DLD1 (cell line): Measurements from ENCODE around the gene AK5.

Experiments used
- in situ Hi-C: cut with HindIII; loops from 2 replicates; pipeline ENCODE4 v1.10.0; 2017; ENCODE audit warnings: low sequenced_read_pairs

The AK5 gene

DNA sequence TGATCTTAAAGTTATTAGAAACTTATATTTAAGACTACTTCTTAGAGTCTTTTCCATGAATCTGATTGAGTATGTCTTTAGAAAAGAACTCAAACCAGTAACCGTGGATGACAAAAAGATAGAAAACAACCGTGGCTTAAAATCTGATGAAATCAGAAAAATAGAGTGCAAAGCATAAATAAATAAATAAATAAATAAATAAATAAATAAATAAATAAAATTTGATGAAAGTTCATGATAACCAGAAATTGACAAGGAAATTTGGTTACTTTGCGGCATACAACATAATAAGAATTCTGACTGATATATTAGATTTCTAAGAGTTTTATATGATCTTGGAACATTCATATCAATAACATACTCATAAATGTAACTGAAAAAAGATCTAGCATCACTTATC, 152.1 kb downstream of the AK5 start:
- in situ Hi-C loops = no loop called here

DNA sequence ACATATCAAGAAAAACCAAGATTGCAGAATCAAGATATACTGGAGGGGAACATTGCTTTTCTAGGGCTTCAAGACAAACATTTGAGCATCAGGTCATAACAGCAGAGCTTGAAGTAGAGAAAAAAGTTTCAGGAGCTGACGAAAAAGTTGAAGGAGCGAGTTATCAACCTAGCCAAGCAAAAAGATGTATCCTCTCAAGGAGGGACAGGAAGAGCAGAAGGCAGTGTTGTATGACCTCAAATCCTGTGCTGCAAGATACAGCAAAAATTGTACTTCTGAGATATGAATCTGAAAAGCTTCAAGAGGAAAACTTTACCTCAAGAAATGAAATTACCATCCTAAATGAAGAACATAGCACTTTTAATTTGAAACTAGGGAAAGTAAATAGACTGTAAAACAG, 153.1 kb downstream of the AK5 start:
- in situ Hi-C loops = no loop called here

DNA sequence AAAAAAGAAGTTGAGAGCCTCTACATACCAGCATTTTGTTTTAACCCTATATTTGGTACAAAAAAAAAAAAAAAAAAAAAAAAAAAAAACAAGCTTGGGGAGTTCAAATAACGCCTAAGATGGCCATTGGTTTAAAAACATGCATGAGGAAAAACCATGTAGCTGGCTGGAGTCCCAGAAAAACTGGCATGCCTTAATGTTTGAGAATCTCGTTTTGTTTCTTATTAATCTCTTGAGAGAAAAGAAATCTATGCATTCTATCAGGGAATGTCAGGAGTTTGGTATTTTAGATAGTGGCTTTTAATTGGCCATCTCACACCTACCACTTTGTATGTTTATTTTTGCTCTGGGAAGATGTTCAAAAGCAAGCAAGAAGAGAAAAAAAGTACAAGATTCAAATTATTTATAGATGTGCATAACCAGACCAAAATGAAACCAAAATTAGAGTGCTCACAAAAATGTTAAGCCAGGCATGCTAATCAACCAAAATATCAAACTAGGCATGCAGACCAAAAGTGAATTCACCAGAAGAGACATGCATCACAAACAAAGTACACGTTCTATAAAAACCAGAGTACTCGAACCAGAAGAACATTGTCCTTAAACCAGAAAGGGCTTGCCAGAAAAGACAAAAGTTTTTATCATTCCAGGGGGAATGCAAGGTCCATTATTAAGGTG, 156.6 kb downstream of the AK5 start:
- in situ Hi-C loops = no loop called here

DNA sequence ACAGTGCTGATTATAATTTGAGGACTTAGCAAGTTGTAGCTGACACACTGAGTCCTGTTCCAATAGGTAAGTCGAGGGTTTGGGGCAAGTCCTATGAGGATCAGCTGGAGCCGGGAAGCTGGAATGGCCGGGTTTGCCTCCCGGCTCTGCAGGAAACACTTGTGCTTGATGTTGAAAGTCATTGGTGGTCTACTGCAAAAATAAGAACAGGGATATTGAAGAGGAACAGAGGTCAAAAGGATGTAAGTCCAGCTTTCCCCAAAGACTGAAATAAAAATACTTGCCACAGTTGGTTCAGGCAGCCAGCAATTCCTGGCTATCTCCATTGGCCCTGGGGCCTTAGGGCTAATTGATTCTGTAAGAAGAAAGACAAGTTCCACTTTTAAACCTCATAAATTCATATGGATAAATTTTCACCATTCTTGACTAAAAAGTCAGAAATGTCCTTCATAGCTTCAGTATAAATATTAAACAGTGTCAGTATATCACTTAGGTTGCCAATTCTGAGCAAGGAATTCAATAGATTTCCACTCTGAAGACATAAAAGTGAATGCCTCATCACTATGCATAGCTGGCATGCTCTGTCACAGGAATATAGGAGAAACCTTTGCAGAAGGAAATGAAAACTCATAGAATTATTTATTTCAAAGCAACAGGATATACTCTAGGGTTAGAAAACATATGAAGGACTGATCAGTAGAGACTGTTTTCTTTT, 165.2 kb downstream of the AK5 start:
- in situ Hi-C loops = no loop called here

DNA sequence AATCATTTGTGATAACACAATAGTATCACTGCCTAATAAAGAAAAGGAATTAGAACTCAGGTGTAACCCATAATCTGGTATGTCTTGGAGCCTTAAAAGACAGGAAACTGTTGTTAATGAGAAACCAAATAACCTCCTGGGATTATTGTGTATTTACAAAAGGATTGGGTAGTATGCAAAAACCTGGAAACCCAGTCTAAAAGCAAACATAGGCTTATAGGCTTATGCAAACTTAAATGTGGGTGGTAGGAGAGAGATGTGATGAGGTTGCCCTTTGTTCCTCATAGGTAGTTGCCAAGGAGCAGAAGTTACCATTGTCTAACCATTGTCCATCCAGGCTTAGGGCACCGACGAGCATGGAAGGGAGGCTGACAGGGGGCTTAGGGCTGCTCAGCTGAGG, 165.8 kb downstream of the AK5 start:
- in situ Hi-C loops = no loop called here

DNA sequence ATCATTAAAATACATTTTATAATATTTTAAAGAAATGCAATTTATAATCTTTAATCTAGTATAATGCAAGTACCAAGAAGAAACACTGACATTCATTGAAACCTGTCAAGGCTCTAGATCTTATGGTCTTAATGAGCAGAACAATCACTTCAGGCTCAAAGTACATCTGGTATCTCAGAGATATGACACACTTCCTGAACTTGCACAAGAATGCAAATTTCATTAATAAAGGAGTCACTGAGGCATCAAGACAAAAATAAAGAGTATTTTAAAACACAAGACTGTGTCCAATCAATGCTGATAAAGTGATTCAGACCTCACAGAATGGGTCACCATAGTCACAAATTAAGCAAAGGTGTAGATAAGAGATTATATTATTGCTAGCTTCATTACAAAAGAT, 178.1 kb downstream of the AK5 start:
- in situ Hi-C loops = no loop called here

DNA sequence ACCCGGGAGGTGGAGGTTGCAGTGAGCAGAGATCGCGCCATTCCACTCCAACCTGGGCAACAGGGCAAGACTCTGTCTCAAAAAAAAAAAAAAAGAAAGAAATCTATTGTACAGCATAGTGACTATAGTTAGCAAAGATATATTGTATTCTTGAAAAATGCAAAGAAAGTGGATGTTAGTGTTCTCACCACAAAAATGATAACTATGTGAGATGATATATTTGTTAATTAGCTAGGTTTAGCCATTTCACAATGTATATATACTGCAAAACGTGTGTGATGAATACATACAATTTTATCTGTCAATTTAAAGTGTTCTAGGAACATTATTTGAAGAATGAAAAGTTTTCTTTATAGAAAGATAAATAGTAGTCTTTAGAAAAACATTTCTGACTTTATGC, 179.9 kb downstream of the AK5 start:
- in situ Hi-C loops = no loop called here

DNA sequence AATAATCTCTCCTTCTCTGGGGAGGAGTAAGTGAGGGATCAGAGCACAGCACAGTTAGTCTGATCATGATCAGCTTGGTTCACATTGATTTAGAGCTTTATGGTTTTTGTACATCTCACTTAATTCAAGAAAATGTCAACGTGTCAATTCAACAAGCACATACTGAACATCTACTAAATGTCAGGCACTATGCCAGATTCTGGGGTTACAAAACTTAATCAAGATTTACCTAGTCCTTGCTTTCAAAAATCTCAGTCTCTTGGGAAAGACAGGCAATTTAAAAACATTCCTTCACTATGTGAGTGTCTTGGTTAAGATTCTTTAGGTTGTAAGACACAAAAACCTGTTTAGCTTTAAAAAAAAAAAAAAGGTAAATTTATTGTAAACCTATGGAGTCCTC, 181.4 kb downstream of the AK5 start:
- in situ Hi-C loops = no loop called here

DNA sequence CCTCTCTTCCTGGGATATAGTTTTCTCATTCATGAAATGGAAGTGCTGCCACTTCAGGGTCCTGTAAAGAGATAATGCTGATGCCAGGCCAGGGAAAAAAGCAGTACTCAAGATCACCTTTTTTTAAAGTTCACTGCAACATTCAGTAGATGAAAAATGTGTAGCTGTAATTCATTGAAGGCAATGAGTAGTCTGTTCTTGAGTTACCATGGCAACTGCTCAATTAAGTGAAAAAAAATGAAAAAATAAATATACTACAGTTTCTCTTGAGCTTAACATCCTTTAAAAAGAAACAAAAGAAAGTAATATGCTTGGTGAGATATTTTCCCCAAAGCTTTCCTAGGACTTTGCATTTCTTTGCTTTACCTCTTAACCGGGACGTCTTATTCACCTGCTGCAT, 183.3 kb downstream of the AK5 start:
- in situ Hi-C loops = no loop called here

DNA sequence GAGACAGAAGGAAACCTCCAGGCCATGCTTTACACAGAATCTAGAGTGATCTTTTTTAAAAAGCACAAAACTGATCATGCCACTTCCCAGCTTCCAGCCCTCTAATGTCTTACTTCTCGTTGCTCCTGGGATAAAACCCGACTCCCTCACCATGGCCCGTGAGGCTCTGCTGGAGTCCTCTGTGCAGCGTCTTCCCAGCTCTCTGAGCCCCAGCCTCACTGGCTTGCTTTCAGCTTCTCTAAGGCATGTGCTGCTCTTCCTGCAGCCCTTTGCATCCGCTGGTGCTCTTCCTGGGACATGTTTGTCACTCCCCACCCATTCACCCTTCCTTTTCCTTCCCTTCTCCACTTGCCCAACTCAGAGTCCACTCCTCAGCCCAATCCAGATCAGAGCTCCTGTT, 184.1 kb downstream of the AK5 start:
- in situ Hi-C loops = no loop called here

DNA sequence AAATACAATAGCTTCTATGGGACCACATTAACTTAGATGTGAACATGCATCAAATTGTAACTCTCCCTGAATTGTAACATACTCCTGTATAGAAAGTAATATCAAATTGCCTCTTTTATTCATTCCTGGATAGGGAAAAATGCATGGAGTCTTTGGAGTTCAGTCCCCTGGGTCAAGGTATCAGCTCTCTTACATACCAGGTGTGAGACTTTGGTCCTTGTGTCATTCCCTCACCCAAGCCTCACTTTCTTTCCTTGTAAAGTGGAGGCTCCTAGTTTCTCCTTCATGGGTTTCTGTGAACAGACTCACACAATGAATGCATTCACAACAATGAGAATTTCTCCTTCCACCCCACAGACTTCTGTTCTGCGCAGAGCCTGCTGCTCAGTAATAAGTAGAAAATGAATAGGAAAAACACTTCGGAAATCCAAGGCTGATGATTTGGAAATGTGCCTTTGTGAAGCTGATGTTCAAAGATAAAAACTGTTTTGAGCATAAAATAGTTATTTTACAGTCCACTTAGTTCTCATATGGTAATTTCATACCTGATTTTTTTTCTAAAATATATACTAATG, 185.3 kb downstream of the AK5 start:
- in situ Hi-C loops = no loop called here

DNA sequence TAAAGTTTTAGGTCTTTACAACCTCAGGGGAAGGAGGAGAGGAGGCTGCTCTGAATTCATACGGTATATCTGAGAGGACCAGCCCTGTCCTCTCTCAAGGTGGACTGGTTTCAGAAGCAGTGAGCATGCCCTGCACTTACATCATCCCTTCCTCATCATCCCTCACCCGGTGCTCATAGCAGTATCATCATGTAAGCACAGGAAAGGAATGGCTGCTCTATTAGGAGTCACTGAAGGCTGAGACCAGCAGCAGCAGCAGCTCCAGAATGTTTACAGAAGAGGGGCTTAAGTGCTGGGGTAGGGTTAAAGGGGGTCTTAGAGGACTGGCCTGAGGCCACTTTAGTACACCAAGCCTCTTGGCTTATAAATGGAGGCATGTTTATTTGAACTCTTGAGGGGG, 185.9 kb downstream of the AK5 start:
- in situ Hi-C loops = no loop called here

DNA sequence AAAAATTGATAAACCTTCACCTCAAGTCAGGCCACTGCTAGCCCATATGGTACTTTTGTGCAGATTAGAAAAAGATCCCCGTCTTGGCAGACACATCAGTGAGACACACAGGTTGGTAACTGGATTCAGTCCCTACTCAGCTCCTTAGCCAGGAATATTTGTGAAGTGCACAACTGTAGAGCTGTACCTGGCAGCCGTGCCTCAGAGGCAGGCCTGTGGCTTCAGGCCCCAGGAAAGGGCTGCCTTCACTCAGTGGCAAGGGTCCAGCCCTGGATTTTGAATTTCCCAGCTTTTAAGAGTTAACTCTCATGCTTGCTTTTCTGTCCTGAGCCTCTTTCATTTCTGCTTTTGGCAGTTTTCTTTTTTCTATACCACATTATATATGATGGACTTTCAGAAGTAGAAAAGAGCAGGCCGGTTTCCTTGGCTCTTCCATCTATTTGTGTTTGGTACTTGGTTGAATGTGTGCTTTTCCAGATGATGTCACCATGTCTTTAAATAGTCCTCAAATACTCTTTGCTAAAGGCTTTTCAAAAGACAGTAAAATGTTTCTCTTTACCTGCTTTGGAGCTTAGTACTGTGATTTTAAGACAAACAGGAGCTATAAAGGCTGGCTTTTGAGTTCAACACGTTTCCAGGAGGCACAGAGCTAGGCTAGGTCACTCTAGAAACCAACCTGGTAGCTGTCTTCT, 186.6 kb downstream of the AK5 start:
- in situ Hi-C loops = no loop called here

DNA sequence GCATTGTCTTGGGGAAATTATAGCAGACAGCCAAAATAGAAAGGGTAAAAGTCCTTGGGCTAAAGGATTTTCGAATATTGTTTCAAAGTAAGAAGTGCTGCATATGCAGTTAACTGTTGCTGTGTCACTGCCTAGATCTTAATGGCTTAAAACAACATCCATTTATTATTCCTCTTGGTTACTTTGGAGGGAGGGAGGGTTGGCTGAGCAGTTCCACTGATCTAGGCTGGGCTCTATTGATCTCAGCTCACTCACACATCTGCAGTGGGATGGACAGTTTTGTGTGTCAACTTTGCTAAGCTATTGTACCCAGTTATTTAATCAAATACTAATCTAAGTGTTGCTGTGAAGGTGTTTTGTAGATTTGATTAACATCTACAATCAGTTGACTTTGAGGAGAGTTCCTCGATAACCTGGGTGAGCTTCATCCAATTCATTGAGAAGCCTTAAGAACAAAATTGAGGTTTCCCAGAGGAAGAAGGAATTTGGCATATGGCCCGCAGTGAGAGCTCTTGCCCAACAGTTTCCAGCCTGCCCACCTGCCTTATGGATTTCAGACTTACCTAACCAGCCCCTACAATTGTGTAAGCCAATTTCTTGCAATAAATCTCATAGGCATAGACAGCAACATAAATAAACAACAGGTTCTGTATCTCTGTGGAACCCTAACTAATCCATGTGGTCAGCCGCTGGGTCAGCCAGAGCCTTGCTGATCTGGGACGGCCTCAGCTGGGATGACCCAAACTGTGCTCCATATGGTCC, 187.3 kb downstream of the AK5 start:
- in situ Hi-C loops = no loop called here

DNA sequence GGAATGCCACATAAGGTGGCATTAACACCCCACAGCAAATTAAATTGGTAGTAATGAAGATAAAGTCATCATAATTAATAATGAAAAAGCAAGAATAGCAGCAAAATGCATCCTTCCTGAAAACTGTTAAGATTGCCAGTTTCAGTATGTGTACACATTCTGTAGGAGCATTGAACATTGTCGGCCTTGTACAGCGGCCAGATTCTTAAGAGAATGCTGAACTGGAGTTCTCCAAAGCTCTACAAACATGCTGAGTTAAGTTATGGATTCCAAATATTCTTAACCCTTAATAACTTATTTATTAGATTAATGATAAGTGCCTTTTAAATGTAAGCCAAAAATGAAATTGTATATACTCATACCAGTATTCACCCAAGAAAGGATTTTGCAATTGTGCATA, 189.9 kb downstream of the AK5 start:
- in situ Hi-C loops = no loop called here

DNA sequence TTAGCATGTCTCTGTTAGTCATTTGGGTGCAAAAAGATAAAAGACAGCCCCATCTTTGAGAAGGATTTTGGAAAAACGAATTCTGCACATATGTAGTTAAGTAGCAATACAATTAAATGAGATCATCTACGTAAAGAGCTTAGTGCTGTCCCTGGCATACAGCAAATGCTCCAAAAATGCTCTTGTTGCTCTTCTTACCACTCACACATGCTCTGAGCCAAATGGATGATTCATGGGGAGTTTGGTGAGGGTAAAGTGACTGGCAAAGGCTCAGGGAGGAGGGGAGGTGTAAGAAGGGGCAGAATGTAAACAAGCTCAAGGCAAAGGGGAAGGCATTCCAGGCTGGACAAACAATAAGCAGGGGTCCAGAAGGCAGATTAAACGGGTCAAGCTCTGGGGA, 191.9 kb downstream of the AK5 start:
- in situ Hi-C loops = no loop called here

DNA sequence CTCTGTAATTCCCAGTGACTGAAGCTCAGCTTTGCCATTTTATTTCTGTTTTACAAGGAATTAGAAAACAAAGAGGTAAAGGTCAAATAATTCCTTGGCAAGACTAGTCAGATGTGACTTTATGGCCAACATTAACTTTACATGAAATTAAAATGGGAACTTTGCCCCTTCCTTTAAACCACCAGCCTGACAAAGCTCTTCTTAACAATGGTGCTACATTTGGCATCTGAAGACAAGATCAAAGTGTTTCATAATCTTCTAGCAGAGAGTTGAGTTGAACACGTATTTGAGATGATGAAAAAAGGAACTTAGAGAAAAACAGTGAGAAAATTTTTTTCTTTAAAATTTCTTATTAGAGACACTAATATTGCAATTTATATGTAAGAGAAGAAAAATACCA, 193.8 kb downstream of the AK5 start:
- in situ Hi-C loops = no loop called here

DNA sequence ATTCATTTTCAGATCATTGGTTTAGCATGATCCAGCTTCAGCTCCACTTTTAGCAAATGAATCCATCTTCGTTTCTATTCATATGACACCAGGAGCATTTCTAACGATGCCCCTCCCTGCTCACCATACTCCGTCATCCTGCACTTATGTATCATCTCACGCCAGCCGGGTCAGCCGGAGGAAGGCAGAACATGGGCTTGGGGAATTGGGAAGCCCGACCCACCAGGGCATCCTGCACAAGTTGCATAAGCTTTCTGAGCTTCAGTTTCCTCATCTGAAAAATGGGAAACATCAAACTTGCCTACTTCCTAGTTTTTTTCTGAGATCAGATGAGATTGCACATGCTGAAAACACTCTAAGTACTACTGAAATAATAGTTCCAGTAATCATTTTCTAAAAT, 194.7 kb downstream of the AK5 start:
- in situ Hi-C loops = no loop called here

DNA sequence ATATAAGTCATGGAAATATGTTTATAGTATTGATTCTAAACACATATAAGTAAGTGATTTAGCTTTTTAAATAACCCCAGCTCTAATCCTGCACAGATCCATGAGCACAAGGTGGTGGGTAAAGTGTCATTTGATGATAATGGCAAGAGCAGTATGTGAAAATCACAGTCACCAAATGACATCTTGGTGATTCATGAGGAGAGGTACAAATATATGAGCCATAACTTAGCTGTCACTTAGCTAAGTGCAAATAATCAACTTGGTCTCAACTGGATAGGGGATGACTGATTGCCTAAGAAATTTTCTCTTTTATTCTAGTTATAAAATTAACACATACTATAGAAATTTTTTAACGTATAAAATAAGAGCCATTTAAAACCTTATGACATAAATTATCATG, 202.5 kb downstream of the AK5 start:
- in situ Hi-C loops = no loop called here

DNA sequence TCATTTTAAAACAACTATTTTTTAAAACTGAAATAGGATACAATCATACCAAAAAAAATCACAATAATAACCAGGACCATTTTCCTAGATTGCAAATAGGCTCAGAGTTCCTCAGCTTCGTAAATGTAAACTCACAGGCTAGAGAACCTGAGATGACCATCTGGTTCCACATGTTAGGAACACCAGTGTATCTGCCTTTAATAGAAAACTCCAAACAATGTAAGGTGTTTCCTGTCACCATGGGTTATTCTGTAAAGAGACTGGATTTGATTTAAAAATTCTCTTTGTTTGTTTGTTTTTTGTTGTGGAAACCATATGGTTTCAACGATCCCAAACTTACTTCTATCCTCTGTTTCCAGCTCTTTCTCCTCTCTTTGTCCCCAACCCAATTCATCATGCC, 203.1 kb downstream of the AK5 start:
- in situ Hi-C loops = no loop called here

DNA sequence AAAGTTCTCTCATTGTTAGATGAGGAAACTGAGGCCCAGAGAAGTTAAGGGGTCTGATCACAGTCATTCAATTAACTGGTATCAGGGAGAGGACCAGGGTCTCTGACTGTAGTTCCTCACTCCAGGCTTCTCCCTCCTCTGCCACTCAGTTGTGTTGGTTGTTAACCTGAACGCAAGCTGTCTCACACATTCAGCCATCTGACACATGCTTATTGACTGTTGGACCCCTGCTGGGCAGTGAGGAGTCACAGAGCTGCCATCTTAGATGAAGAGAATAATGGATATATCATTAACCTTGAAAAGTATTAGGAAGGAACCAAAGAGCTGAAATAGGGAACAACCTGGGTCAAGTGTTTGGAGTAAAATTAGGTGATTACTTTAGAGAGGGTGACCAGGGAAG, 205.8 kb downstream of the AK5 start:
- in situ Hi-C loops = no loop called here
